Loucy (cell line): ENCODE measurements around the gene LRRC72.

Experiments
- H2AFZ ChIP-seq: fragments of 200-600 bp; sonication (generic); 2 replicates; pipeline ENCODE4 v1.6.0; 2016; ENCODE audit warnings: antibody characterized with exemption, mild to moderate bottlenecking, low read length, moderate library complexity
- H3F3A ChIP-seq: fragments of 200-600 bp; 2 replicates; pipeline ENCODE4 v1.6.0; 2016; ENCODE audit warnings: antibody characterized with exemption, low read depth, mild to moderate bottlenecking
- H3K27me3 ChIP-seq: fragments of 200-600 bp; sonication (generic); 2 replicates; pipeline ENCODE4 v1.6.1; 2014; ENCODE audit warnings: low read length, mild to moderate bottlenecking; ENCODE audit not compliant: insufficient read depth, poor library complexity, severe bottlenecking
- H3K36me3 ChIP-seq: fragments of 200-600 bp; sonication (generic); 2 replicates; pipeline ENCODE4 v1.6.1; 2016; ENCODE audit warnings: low read length; ENCODE audit not compliant: insufficient read depth
- H3K4me1 ChIP-seq: fragments of 200-600 bp; sonication (generic); 2 replicates; pipeline ENCODE4 v1.5.1; 2014; ENCODE audit warnings: low read length, mild to moderate bottlenecking; ENCODE audit not compliant: insufficient read depth, poor library complexity, severe bottlenecking
- H3K4me2 ChIP-seq: fragments of 200-600 bp; sonication (generic); 2 replicates; pipeline ENCODE4 v1.6.0; 2014; ENCODE audit warnings: antibody characterized with exemption, low read length, low read depth, mild to moderate bottlenecking; ENCODE audit not compliant: poor library complexity, severe bottlenecking
- H3K4me3 ChIP-seq: fragments of 200-600 bp; sonication (generic); 2 replicates; pipeline ENCODE4 v1.5.1; 2014; ENCODE audit warnings: low read length, mild to moderate bottlenecking, mixed read lengths; ENCODE audit not compliant: poor library complexity, severe bottlenecking
- H3K79me2 ChIP-seq: fragments of 200-600 bp; sonication (generic); 2 replicates; pipeline ENCODE4 v1.6.1; 2014; ENCODE audit warnings: low read length; ENCODE audit not compliant: insufficient read depth
- H3K9ac ChIP-seq: fragments of 200-600 bp; sonication (generic); 2 replicates; pipeline ENCODE4 v1.6.0; 2014; ENCODE audit warnings: mild to moderate bottlenecking, low read depth, low read length, moderate library complexity; ENCODE audit not compliant: poor library complexity, severe bottlenecking
- H3K9me2 ChIP-seq: fragments of 200-600 bp; sonication (generic); replicated peaks from 2 replicates; pipeline ENCODE4 v1.6.1; 2016; ENCODE audit warnings: low read depth, low read length, mixed read lengths
- H3K9me3 ChIP-seq: fragments of 200-600 bp; sonication (generic); 2 replicates; pipeline ENCODE4 v1.6.1; 2014; ENCODE audit warnings: mild to moderate bottlenecking, antibody characterized with exemption, low read length, low read depth; ENCODE audit not compliant: insufficient read depth
- H4K20me1 ChIP-seq: fragments of 200-600 bp; sonication (generic); 2 replicates; pipeline ENCODE4 v1.6.0; 2014; ENCODE audit warnings: antibody characterized with exemption, low read length, mild to moderate bottlenecking; ENCODE audit not compliant: insufficient read depth, poor library complexity, severe bottlenecking
- CTCF ChIP-seq: fragments of 200-600 bp; sonication (generic); conservative IDR thresholded peaks from 2 replicates; pipeline ENCODE4 v1.5.1; 2014; ENCODE audit warnings: mild to moderate bottlenecking, antibody characterized with exemption, low read length
- EZH2phosphoT487 ChIP-seq: fragments of 200-600 bp; IDR thresholded peaks from 2 replicates; pipeline ENCODE4 v1.6.1; 2018; ENCODE audit warnings: antibody characterized with exemption, mild to moderate bottlenecking, moderate library complexity, borderline replicate concordance

Gene LRRC72

GRCh38 chr7:16524332-16524731 lies 2.3 kb upstream of the LRRC72 start:
- H3K4me2 ChIP-seq: no peak overlapping the region
- H3K27me3 ChIP-seq: no peaks in the 10 kb centered on the region
- H3K9me2 ChIP-seq: no peaks in the 10 kb centered on the region
- H3K79me2 ChIP-seq: no peaks in the 10 kb centered on the region
- no peak overlapping the region for H3K4me3 ChIP-seq
- no peaks in the 10 kb centered on the region for H3K36me3 ChIP-seq
- no peak overlapping the region for H3K9ac ChIP-seq
- no peak overlapping the region for H2AFZ ChIP-seq
- no peaks in the 10 kb centered on the region for H3F3A ChIP-seq
- peaks cover 8% of the 10 kb centered on the region for H3K4me1 ChIP-seq
- TF ChIP-seq EZH2phosphoT487 (no peak), CTCF (no peak)
- no peaks in the 10 kb centered on the region for H4K20me1 ChIP-seq
- H3K9me3 ChIP-seq: no peaks in the 10 kb centered on the region

GRCh38 chr7:16528520-16528919 lies 1.9 kb downstream of the LRRC72 start:
- H4K20me1 ChIP-seq: no peaks in the 10 kb centered on the region
- H3K79me2 ChIP-seq: no peaks in the 10 kb centered on the region
- no peaks in the 10 kb centered on the region for H3K9me3 ChIP-seq
- no peaks in the 10 kb centered on the region for H3K9me2 ChIP-seq
- TF ChIP-seq CTCF: no peak
- TF ChIP-seq EZH2phosphoT487: no peak
- no peaks in the 10 kb centered on the region for H3K27me3 ChIP-seq
- no peaks in the 10 kb centered on the region for H3K36me3 ChIP-seq
- H3K9ac ChIP-seq: no peak overlapping the region
- H3K4me3 ChIP-seq: no peak overlapping the region
- peaks cover 8% of the 10 kb centered on the region for H3K4me1 ChIP-seq
- H3F3A ChIP-seq: no peaks in the 10 kb centered on the region
- peak overlapping the region; percentile 86 for H2AFZ ChIP-seq
- peak overlapping the region; percentile 0 for H3K4me2 ChIP-seq

GRCh38 chr7:16529697-16530096 lies 3.1 kb downstream of the LRRC72 start:
- H3K4me2 ChIP-seq: no peak overlapping the region
- H3K36me3 ChIP-seq: no peaks in the 10 kb centered on the region
- H3K9me2 ChIP-seq: no peaks in the 10 kb centered on the region
- no peaks in the 10 kb centered on the region for H3K27me3 ChIP-seq
- no peak overlapping the region for H2AFZ ChIP-seq
- no peaks in the 10 kb centered on the region for H3K79me2 ChIP-seq
- no peaks in the 10 kb centered on the region for H3F3A ChIP-seq
- peaks cover 8% of the 10 kb centered on the region for H3K4me1 ChIP-seq
- no peaks in the 10 kb centered on the region for H4K20me1 ChIP-seq
- no peak for TF ChIP-seq EZH2phosphoT487
- no peak overlapping the region for H3K9ac ChIP-seq
- H3K4me3 ChIP-seq: no peak overlapping the region
- no peaks in the 10 kb centered on the region for H3K9me3 ChIP-seq

- no peaks in the 10 kb centered on the region for H3F3A ChIP-seq
- H3K36me3 ChIP-seq: no peaks in the 10 kb centered on the region
- no peaks in the 10 kb centered on the region for H3K27me3 ChIP-seq
- no peak overlapping the region for H3K9ac ChIP-seq
- peaks cover 8% of the 10 kb centered on the region for H3K4me1 ChIP-seq
- no peak overlapping the region for H2AFZ ChIP-seq
- no peaks in the 10 kb centered on the region for H3K9me2 ChIP-seq
- H4K20me1 ChIP-seq: no peaks in the 10 kb centered on the region
- no peak overlapping the region for H3K4me2 ChIP-seq
- no peak overlapping the region for H3K4me3 ChIP-seq
- H3K9me3 ChIP-seq: no peaks in the 10 kb centered on the region
- no peaks in the 10 kb centered on the region for H3K79me2 ChIP-seq
- TF ChIP-seq EZH2phosphoT487 (no peak), CTCF (no peak)
Observed at GRCh38 chr7:16531707-16532106, 5.1 kb downstream of the LRRC72 start.
